ENCODE measurements around the gene DIAPH1. TPM values are rescaled to one million over a fixed set of nuclear protein-coding genes. Genes with fewer than 3 reads are reported as not detected.

DIAPH1 gene
- total RNA-seq, 1 experiment from 2014 or later = 142 TPM

GRCh38 chr5:141628175-141628788 is 9.5 kb upstream of the DIAPH1 start:
- H4K20me1 ChIP-seq (ENCODE audit: insufficient read depth) = no peaks in the 10 kb centered on the region
- RAD21 ChIA-PET (ENCODE audit: low non-redundant PET in 1 of 2, low total read pairs in 2 of 2, uncharacterized antibody in 2 of 2, unreplicated experiment in 2 of 2) = no interaction called here
- H3K9ac ChIP-seq (ENCODE audit: low read length) = no peak overlapping the region
- H3K4me1 ChIP-seq (ENCODE audit: control insufficient read depth in 1 of 2, insufficient read depth in 2 of 2, low read length in 2 of 2) = no peaks in the 10 kb centered on the region
- H3K79me2 ChIP-seq (ENCODE audit: insufficient read depth, low read length) = peaks cover 37% of the 10 kb centered on the region
- H3K36me3 ChIP-seq (ENCODE audit: control insufficient read depth in 1 of 2, insufficient read depth in 2 of 2, low read length in 2 of 2) = peaks cover 54 to 61% of the 10 kb centered on the region in 2 experiments
- BruUV-seq (replicated peaks) = no TSS peak
- no peak overlapping the region for H2AFZ ChIP-seq (ENCODE audit: low read depth, low read length, poor library complexity, severe bottlenecking)
- CTCF ChIA-PET = interaction anchor here (4.2 kb wide), 1 partner anchor 9 kb away, joined by 22 read pairs; the partner anchor contains the start of gene DIAPH1
- intact Hi-C loops (cut with micrococcal nuclease) = no loop called here
- ATAC-seq = no peak
- no peak for TF ChIP-seq SP1 (IDR thresholded peaks at IDR 0.05; ENCODE audit: low read depth)
- TF ChIP-seq POLR2A (IDR thresholded peaks at IDR 0.05; ENCODE audit: borderline replicate concordance, extremely low read depth, insufficient read depth, insufficient read length) = no peak
- no peak for TF ChIP-seq CEBPB (IDR thresholded peaks at IDR 0.05; ENCODE audit: low read depth)
- no peak for TF ChIP-seq ELF1 (IDR thresholded peaks at IDR 0.05; ENCODE audit: borderline replicate concordance, low read depth)
- TF ChIP-seq EZH2phosphoT487 (IDR thresholded peaks at IDR 0.05; ENCODE audit: borderline replicate concordance) = no peak
- TF ChIP-seq ATF3 (IDR thresholded peaks at IDR 0.05) = no peak
- TF ChIP-seq ZBTB33 (IDR thresholded peaks at IDR 0.05; ENCODE audit: extremely low read depth, insufficient replicate concordance, low read length) = no peak
- no peak for TF ChIP-seq EGR1 (IDR thresholded peaks at IDR 0.05; ENCODE audit: low read depth)
- no peak for TF ChIP-seq POLR2AphosphoS5 (IDR thresholded peaks at IDR 0.05; ENCODE audit: low read depth, low read length)
- no peak for TF ChIP-seq FOSL1 (IDR thresholded peaks at IDR 0.05; ENCODE audit: low read depth)
- no peak for TF ChIP-seq CTCF (IDR thresholded peaks at IDR 0.05 in 2 of 3, conservative IDR thresholded peaks at IDR 0.05 in 1 of 3; ENCODE audit: borderline replicate concordance in 1 of 3, insufficient read depth in 1 of 3, low read depth in 2 of 3, low read length in 2 of 3)
- no peak for TF ChIP-seq MAX (IDR thresholded peaks at IDR 0.05)
- no peak for TF ChIP-seq RAD21 (IDR thresholded peaks at IDR 0.05; ENCODE audit: low read depth)
- no peak for TF ChIP-seq SIN3A (IDR thresholded peaks at IDR 0.05; ENCODE audit: low read depth)
- no peak for TF ChIP-seq CBX3 (IDR thresholded peaks at IDR 0.05; ENCODE audit: low read depth)
- no peak for TF ChIP-seq ZFX (IDR thresholded peaks at IDR 0.05)
- TF ChIP-seq TCF7L2 (IDR thresholded peaks at IDR 0.05; ENCODE audit: borderline replicate concordance, extremely low read depth, insufficient read depth, insufficient read length) = no peak
- no peaks in the 10 kb centered on the region for H3K9me2 ChIP-seq (ENCODE audit: insufficient read depth)
- no peaks in the 10 kb centered on the region for H3K27me3 ChIP-seq (ENCODE audit: insufficient read depth, low read length)
- no peak overlapping the region for H3K4me3 ChIP-seq (replicated peaks in 1 of 2; ENCODE audit: low read depth in 1 of 2, low read length in 2 of 2)
- no peaks in the 10 kb centered on the region for H3K9me3 ChIP-seq (ENCODE audit: control insufficient read depth in 1 of 2, insufficient read depth in 1 of 2, low read depth in 1 of 2, low read length in 2 of 2)
- no peak overlapping the region for H3K27ac ChIP-seq (ENCODE audit: low read depth, low read length)
- POLR2A ChIA-PET = no interaction called here
- DNase-seq (ENCODE audit: low read depth, low spot score) = no peak
- H3K4me2 ChIP-seq (ENCODE audit: low read length) = no peak overlapping the region

All from HCT116 (cell line).